Activated naive CD4-positive, alpha-beta T cell treated with anti-CD3 and anti-CD28 coated beads for 36 hours (primary cell): Measurements from ENCODE around the gene PDE9A. TPM values are rescaled to one million over a fixed set of nuclear protein-coding genes. Genes with fewer than 3 reads are reported as not detected.

Experiments used
- CTCF ChIA-PET: fragments of 350-600 bp; sonication (Branson Sonifier 250); formaldehyde crosslinking; loops from one replicate; lab custom pipeline; 2021; ENCODE audit warnings: antibody characterized with exemption; lab: Charles Lee
- DNase-seq: peaks from one replicate; pipeline ENCODE4 v3.0.0-alpha.2; 2020
- H3K27ac Mint-ChIP-seq: one replicate; pipeline ENCODE4 v1.8.0; 2021; ENCODE audit warnings: mild to moderate bottlenecking, mixed read lengths
- H3K27me3 Mint-ChIP-seq: one replicate; pipeline ENCODE4 v1.8.0; 2021; ENCODE audit warnings: low read depth, mixed read lengths
- H3K36me3 Mint-ChIP-seq: one replicate; pipeline ENCODE4 v1.8.0; 2021; ENCODE audit warnings: low read depth, mixed read lengths
- H3K4me1 Mint-ChIP-seq: one replicate; pipeline ENCODE4 v1.8.0; 2021; ENCODE audit warnings: low read depth, mixed read lengths
- H3K4me3 Mint-ChIP-seq: one replicate; pipeline ENCODE4 v1.8.0; 2021; ENCODE audit warnings: mild to moderate bottlenecking, moderate library complexity, mixed read lengths
- H3K9me3 Mint-ChIP-seq: one replicate; pipeline ENCODE4 v1.8.0; 2021; ENCODE audit warnings: mixed read lengths
- intact Hi-C: fragments of 100-400 bp; cut with micrococcal nuclease; formaldehyde crosslinking; loops from one replicate; pipeline ENCODE4 v1.15.1; 2023
- total RNA-seq, 2 experiments: library from RNA; stranded (reverse); gene quantifications; one replicate each; pipeline ENCODE4 v1.2.3, GENCODE V29; 2021

The PDE9A gene
- total RNA-seq, 2 experiments from 2014 or later = 6.3 to 7.4 TPM

DNA sequence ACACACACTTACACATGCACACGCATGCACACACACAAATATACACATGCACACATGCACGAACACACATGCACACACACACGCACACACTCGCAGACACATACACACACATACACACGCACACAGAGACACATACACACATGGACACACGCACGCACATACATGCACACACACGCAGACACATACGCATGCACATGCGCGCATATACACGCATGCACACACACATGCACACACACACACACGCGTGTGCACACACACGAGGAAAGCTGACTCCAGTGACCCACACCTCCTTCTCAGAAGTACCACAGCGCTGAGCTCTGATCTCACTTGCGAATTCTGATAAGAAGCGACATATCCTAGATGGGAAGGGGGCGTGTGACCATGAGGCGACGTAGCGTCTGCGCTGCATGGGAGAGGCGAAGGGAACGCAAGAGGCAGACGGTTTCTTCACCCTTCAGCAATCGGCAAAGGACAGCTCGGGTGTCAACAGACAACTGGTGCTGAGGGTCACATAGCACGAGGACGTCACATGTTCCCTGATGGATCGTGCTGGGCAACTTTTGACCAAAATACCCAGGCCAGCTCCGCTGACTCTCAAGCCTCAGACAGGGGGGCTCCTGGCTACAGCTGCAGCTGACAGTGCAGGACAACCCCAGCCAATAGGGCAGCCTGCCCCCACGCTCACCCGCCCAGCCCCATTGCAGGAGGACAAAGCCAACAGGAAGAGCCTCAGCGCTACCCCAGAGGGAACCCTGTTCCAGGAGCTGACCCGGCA, 16.0 kb upstream of the PDE9A start:
- Mint-ChIP-seq H3K36me3 (no peaks in the 10 kb centered on the region), H3K4me1 (no peaks in the 10 kb centered on the region), H3K4me3 (no peak overlapping the region), H3K27me3 (no peaks in the 10 kb centered on the region), H3K27ac (no peak overlapping the region), H3K9me3 (no peaks in the 10 kb centered on the region)
- DNase-seq = no peak
- CTCF ChIA-PET = interaction anchor here (0.6 to 0.9 kb wide), 2 partner anchors 13 to 45 kb away, joined by 3 to 4 read pairs; no protein-coding TSS in a partner anchor
- intact Hi-C loops = no loop called here

DNA sequence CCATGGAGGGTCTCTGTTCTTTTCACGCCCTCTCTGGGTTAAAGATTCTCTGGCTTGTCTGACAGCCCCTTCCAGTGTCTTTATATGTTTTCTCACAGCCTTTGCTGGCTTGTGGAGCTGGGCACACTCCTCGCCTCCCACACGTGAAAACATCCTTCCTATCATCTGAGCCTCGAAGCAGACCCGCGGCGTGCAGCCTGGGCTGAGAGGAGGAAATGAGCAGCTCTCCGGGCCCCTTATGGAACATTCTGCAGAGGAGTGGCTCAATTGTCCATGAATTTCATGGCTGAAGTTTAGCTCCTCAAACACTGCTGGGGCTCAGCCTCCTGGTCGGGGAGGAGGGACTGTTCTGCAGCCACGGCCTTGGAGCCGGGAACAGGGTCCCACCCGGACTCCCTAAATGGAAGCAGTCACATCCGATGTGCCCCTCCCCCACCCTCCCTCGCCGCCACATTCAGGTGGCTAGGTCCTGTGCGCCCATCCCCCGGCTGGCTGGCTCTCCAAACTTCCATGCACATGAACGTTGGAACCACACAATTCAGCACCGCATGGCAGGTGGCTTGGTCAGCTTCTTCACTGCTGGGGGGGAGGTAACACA, 15.1 kb upstream of the PDE9A start:
- CTCF ChIA-PET = interaction anchor here (0.9 kb wide), 1 partner anchor 46 kb away, joined by 3 read pairs; no protein-coding TSS in a partner anchor
- H3K36me3 Mint-ChIP-seq = no peaks in the 10 kb centered on the region
- H3K4me1 Mint-ChIP-seq = no peaks in the 10 kb centered on the region
- no peaks in the 10 kb centered on the region for H3K27me3 Mint-ChIP-seq
- no peak for DNase-seq
- H3K9me3 Mint-ChIP-seq = no peaks in the 10 kb centered on the region
- no peak overlapping the region for H3K4me3 Mint-ChIP-seq
- intact Hi-C loops = no loop called here
- no peak overlapping the region for H3K27ac Mint-ChIP-seq

GRCh38 chr21:42639646-42640152, 13.7 kb upstream of the PDE9A start:
- no peaks in the 10 kb centered on the region for H3K36me3 Mint-ChIP-seq
- DNase-seq = no peak
- H3K27me3 Mint-ChIP-seq = no peaks in the 10 kb centered on the region
- H3K4me3 Mint-ChIP-seq = no peak overlapping the region
- no peaks in the 10 kb centered on the region for H3K4me1 Mint-ChIP-seq
- H3K27ac Mint-ChIP-seq = no peak overlapping the region
- no peaks in the 10 kb centered on the region for H3K9me3 Mint-ChIP-seq
- CTCF ChIA-PET = no interaction called here
- intact Hi-C loops = no loop called here

GRCh38 chr21:42640486-42640885, 12.9 kb upstream of the PDE9A start:
- DNase-seq = no peak
- no peaks in the 10 kb centered on the region for H3K27me3 Mint-ChIP-seq
- no peak overlapping the region for H3K4me3 Mint-ChIP-seq
- intact Hi-C loops = no loop called here
- H3K4me1 Mint-ChIP-seq = no peaks in the 10 kb centered on the region
- CTCF ChIA-PET = no interaction called here
- H3K9me3 Mint-ChIP-seq = no peaks in the 10 kb centered on the region
- no peak overlapping the region for H3K27ac Mint-ChIP-seq
- no peaks in the 10 kb centered on the region for H3K36me3 Mint-ChIP-seq

- H3K36me3 Mint-ChIP-seq = no peaks in the 10 kb centered on the region
- no peak overlapping the region for H3K27ac Mint-ChIP-seq
- H3K9me3 Mint-ChIP-seq = no peaks in the 10 kb centered on the region
- intact Hi-C loops = no loop called here
- CTCF ChIA-PET = interaction anchor here (0.5 kb wide), 2 partner anchors 32 to 127 kb away, joined by 3 read pairs; no protein-coding TSS in a partner anchor
- DNase-seq = no peak
- H3K4me3 Mint-ChIP-seq = no peak overlapping the region
- no peaks in the 10 kb centered on the region for H3K27me3 Mint-ChIP-seq
- H3K4me1 Mint-ChIP-seq = no peaks in the 10 kb centered on the region
These were observed 11.9 kb upstream of the PDE9A start for GRCh38 chr21:42641311-42642218.

DNA sequence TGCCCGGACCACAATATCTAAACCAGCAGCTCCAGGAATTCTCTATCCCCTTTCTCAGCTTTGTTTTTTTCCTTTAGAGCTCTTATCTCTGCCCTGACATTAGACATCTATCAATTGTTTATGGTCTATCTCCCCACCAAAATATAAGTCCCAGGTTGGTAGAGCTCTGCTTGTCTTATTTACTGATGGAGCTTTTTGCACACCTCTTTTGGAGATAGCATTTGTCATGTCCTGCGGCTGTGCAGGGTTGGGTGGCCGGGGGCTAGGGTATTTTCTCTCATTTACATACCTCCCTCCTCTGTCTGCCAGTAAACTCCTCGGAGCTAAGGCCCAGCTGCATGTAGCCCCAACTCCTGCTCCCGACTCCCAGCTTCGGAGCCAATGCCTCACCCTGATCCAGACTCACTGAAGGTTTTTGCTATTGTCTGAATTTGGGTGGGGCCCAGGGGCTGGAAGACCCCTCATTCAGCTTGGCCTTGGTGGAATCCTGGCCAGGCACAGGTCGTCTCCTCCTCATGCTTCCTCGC, 11.1 kb upstream of the PDE9A start:
- H3K4me3 Mint-ChIP-seq = no peak overlapping the region
- intact Hi-C loops = no loop called here
- no peaks in the 10 kb centered on the region for H3K9me3 Mint-ChIP-seq
- H3K27me3 Mint-ChIP-seq = no peaks in the 10 kb centered on the region
- no peaks in the 10 kb centered on the region for H3K4me1 Mint-ChIP-seq
- no peak for DNase-seq
- H3K36me3 Mint-ChIP-seq = no peaks in the 10 kb centered on the region
- CTCF ChIA-PET = interaction anchor here (0.5 kb wide), 2 partner anchors 32 to 127 kb away, joined by 3 read pairs; no protein-coding TSS in a partner anchor
- no peak overlapping the region for H3K27ac Mint-ChIP-seq

- H3K27ac Mint-ChIP-seq = no peak overlapping the region
- H3K4me3 Mint-ChIP-seq = no peak overlapping the region
- CTCF ChIA-PET = no interaction called here
- no peaks in the 10 kb centered on the region for H3K27me3 Mint-ChIP-seq
- no peaks in the 10 kb centered on the region for H3K9me3 Mint-ChIP-seq
- no peak for DNase-seq
- H3K36me3 Mint-ChIP-seq = no peaks in the 10 kb centered on the region
- no peaks in the 10 kb centered on the region for H3K4me1 Mint-ChIP-seq
- intact Hi-C loops = no loop called here
These were observed 8.9 kb upstream of the PDE9A start for GRCh38 chr21:42644223-42645208.

- H3K27me3 Mint-ChIP-seq = no peaks in the 10 kb centered on the region
- DNase-seq = no peak
- no peaks in the 10 kb centered on the region for H3K9me3 Mint-ChIP-seq
- H3K27ac Mint-ChIP-seq = no peak overlapping the region
- no peak overlapping the region for H3K4me3 Mint-ChIP-seq
- intact Hi-C loops = no loop called here
- no peaks in the 10 kb centered on the region for H3K36me3 Mint-ChIP-seq
- no peaks in the 10 kb centered on the region for H3K4me1 Mint-ChIP-seq
- CTCF ChIA-PET = no interaction called here
These were observed 8.0 kb upstream of the PDE9A start for GRCh38 chr21:42645211-42646075.

DNA sequence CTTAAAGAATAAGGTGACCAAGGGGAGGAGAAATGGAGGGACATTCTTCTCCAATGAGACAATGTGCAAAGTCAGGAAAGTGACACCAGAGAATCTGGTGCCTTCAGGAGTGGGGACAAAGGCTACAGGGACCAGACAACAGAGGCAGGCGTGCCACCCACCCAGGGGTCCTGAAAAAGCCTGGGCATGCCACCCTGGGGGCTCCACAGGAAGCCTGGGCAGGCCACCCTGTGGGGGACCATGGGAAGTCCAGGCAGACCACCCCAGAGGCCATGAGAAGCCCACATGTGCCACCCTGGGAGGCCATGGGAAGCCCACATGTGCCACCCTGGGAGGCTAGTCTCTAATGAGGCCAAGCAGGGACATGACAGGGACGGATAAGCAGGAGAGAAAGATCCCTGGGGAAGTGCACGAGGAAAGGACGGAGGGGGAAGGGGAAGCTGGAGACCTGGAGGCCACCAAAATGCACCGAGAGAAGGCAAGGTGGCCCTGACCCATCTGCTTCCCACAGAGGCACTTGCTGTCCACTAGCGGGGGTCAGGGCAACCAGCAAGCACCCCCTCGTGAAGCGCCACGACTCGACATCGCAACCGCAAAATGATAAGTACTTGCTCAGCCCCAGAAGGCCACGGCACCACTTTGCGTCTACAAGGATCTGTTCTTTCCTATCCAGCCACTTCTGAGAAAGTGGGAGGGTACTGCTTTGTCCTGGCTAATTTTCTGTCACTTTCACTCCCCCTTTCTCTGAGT, 7.2 kb upstream of the PDE9A start:
- Mint-ChIP-seq H3K4me1 (no peaks in the 10 kb centered on the region), H3K27ac (no peak overlapping the region), H3K36me3 (no peaks in the 10 kb centered on the region), H3K4me3 (no peak overlapping the region), H3K9me3 (no peaks in the 10 kb centered on the region), H3K27me3 (no peaks in the 10 kb centered on the region)
- intact Hi-C loops = no loop called here
- no peak for DNase-seq
- CTCF ChIA-PET = no interaction called here

DNA sequence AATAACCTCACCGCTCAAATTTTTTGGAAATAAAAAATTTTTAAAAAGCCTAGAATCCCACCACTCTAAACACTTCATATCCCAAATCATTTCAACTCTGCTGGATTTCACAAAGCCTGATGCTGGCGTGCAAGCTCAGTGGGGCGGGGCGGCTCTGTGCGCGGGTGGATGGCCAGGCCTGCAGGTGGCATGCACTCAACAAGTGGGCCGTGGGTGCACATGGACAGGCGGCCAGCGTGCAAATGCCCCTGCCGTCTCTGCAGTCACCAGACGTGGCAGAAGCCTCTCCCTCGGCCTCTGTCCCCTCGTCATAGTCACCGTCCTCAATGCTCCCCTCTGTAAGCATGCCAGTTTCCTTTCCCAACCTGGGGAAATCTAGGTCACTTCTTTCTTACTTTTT, 6.6 kb upstream of the PDE9A start:
- no peaks in the 10 kb centered on the region for H3K36me3 Mint-ChIP-seq
- intact Hi-C loops = no loop called here
- H3K27me3 Mint-ChIP-seq = no peaks in the 10 kb centered on the region
- no peak for DNase-seq
- H3K27ac Mint-ChIP-seq = no peak overlapping the region
- no peak overlapping the region for H3K4me3 Mint-ChIP-seq
- H3K9me3 Mint-ChIP-seq = no peaks in the 10 kb centered on the region
- H3K4me1 Mint-ChIP-seq = no peaks in the 10 kb centered on the region
- CTCF ChIA-PET = no interaction called here
